H1 (cell line): Measurements from ENCODE around the gene STIMATE. TPM values are rescaled to one million over a fixed set of nuclear protein-coding genes. Genes with fewer than 3 reads are reported as not detected.

Experiments used
- CTCF ChIA-PET: fragments of 300-600 bp; sonication (Branson Sonifier 250); formaldehyde crosslinking; loops from one replicate; lab custom pipeline; 2021; ENCODE audit not compliant: partially characterized antibody; lab: Charles Lee
- POLR2A ChIA-PET: fragments of 300-600 bp; sonication (Branson Sonifier 250); formaldehyde crosslinking; loops from one replicate; lab custom pipeline; 2021; ENCODE audit warnings: inconsistent platforms; ENCODE audit not compliant: partially characterized antibody; lab: Charles Lee
- DNase-seq, 2 experiments: peaks; one replicate each; pipeline versions ENCODE4 v3.0.0 to v3.0.0-alpha.2; 2010 to 2022; ENCODE audit warnings: low spot score in 2 of 2, low read depth in 1 of 2, mixed read lengths in 1 of 2
- FAIRE-seq: peaks from 2 replicates; lab custom pipeline; 2011; peaks lifted over from hg19 to GRCh38; lab: Jason Lieb, UNC
- H2AFZ ChIP-seq: 2 replicates; pipeline ENCODE4 v1.8.1; 2012; ENCODE audit warnings: low read length, inconsistent platforms
- H2AK5ac ChIP-seq: 2 replicates; pipeline ENCODE4 v1.6.1; 2013; ENCODE audit warnings: low read depth, low read length
- H2BK120ac ChIP-seq: replicated peaks from 2 replicates; pipeline ENCODE3; 2013; ENCODE audit warnings: low read depth, low read length, inconsistent platforms
- H2BK12ac ChIP-seq: 2 replicates; pipeline ENCODE4 v1.6.1; 2013; ENCODE audit warnings: low read depth, low read length
- H2BK15ac ChIP-seq: 2 replicates; pipeline ENCODE4 v1.6.1; 2013; ENCODE audit warnings: low read length
- H2BK20ac ChIP-seq: 2 replicates; pipeline ENCODE4 v1.6.1; 2013; ENCODE audit warnings: low read length
- H2BK5ac ChIP-seq: 2 replicates; pipeline ENCODE4 v1.6.1; 2013; ENCODE audit warnings: low read depth, low read length
- H3K14ac ChIP-seq: 2 replicates; pipeline ENCODE4 v1.6.1; 2013; ENCODE audit warnings: inconsistent platforms; ENCODE audit not compliant: insufficient read length
- H3K18ac ChIP-seq: 2 replicates; pipeline ENCODE4 v1.6.1; 2013; ENCODE audit warnings: low read length; ENCODE audit errors: extremely low read depth
- H3K23ac ChIP-seq: 2 replicates; pipeline ENCODE4 v1.6.1; 2013; ENCODE audit warnings: inconsistent platforms; ENCODE audit not compliant: insufficient read length
- H3K23me2 ChIP-seq: 2 replicates; pipeline ENCODE4 v1.6.1; 2013; ENCODE audit warnings: low read depth, low read length
- H3K27ac ChIP-seq: 2 replicates; pipeline ENCODE4 v1.6.1; 2011; ENCODE audit warnings: low read depth, low read length, inconsistent platforms
- H3K27me3 ChIP-seq, 4 experiments: replicated peaks in 1 of 4; 1 replicate in 1 of 4; 2 replicates in 3 of 4; pipeline versions ENCODE4 v1.6.1 to v1.8.1; 2011 to 2013; ENCODE audit warnings: low read length in 3 of 4, mild to moderate bottlenecking in 3 of 4, inconsistent platforms in 2 of 4, mixed read lengths in 2 of 4, moderate library complexity in 1 of 4; ENCODE audit not compliant: control insufficient read depth in 3 of 4, insufficient read depth in 3 of 4; ENCODE audit errors: extremely low read depth in 1 of 4
- H3K36me3 ChIP-seq, 4 experiments: 2 replicates each; pipeline versions ENCODE4 v1.6.1 to v1.8.1; 2011 to 2013; ENCODE audit warnings: mild to moderate bottlenecking in 4 of 4, low read length in 3 of 4, moderate library complexity in 2 of 4, control low read depth in 1 of 4, inconsistent platforms in 1 of 4; ENCODE audit not compliant: insufficient read depth in 4 of 4, control insufficient read depth in 2 of 4
- H3K4ac ChIP-seq: replicated peaks from 2 replicates; pipeline ENCODE3; 2013; ENCODE audit warnings: low read length, low read depth, mixed read lengths, inconsistent platforms; ENCODE audit not compliant: insufficient read length
- H3K4me1 ChIP-seq, 4 experiments: replicated peaks in 1 of 4; 1 replicate in 1 of 4; 2 replicates in 3 of 4; pipeline versions ENCODE4 v1.6.1 to v1.8.1; 2011 to 2013; ENCODE audit warnings: low read length in 3 of 4, inconsistent platforms in 2 of 4, mixed read lengths in 1 of 4; ENCODE audit not compliant: insufficient read depth in 4 of 4, control insufficient read depth in 3 of 4
- H3K4me2 ChIP-seq, 2 experiments: 2 replicates each; pipeline versions ENCODE4 v1.6.1 to v1.8.1; 2011 to 2013; ENCODE audit warnings: low read depth in 2 of 2, low read length in 2 of 2, control low read depth in 1 of 2, inconsistent platforms in 1 of 2, mild to moderate bottlenecking in 1 of 2; ENCODE audit not compliant: insufficient read depth in 1 of 2
- H3K4me3 ChIP-seq, 4 experiments: fragments of 200-600, 300-600 bp in 1 of 4; sonication (generic), shearing (Covaris generic), sonication (Bioruptor Twin) in 1 of 4; 2 replicates each; pipeline versions ENCODE4 v1.5.1 to v1.8.1; 2011 to 2016; ENCODE audit warnings: low read length in 4 of 4, low read depth in 3 of 4, control low read depth in 2 of 4, inconsistent platforms in 2 of 4, mild to moderate bottlenecking in 2 of 4, mixed read lengths in 1 of 4, moderate library complexity in 1 of 4; ENCODE audit not compliant: insufficient read depth in 2 of 4; ENCODE audit errors: extremely low read depth in 1 of 4
- H3K56ac ChIP-seq: replicated peaks from 2 replicates; pipeline ENCODE3; 2013; ENCODE audit warnings: low read depth, mild to moderate bottlenecking, mixed read lengths, low read length, inconsistent platforms; ENCODE audit not compliant: insufficient read length
- H3K79me1 ChIP-seq: 2 replicates; pipeline ENCODE4 v1.6.1; 2013; ENCODE audit warnings: low read depth, low read length, control low read depth
- H3K79me2 ChIP-seq, 2 experiments: 2 replicates each; pipeline versions ENCODE4 v1.6.1 to v1.8.1; 2012 to 2013; ENCODE audit warnings: low read length in 2 of 2, mild to moderate bottlenecking in 2 of 2, inconsistent platforms in 1 of 2; ENCODE audit not compliant: insufficient read depth in 2 of 2, control insufficient read depth in 1 of 2
- H3K9ac ChIP-seq, 4 experiments: replicated peaks in 1 of 4; 1 replicate in 1 of 4; 2 replicates in 3 of 4; pipeline versions ENCODE4 v1.6.1 to v1.8.1; 2011 to 2013; ENCODE audit warnings: low read depth in 3 of 4, low read length in 3 of 4, control low read depth in 2 of 4, mild to moderate bottlenecking in 2 of 4, moderate library complexity in 2 of 4, inconsistent platforms in 1 of 4; ENCODE audit errors: extremely low read depth in 1 of 4
- H3K9me3 ChIP-seq, 2 experiments: 2 replicates each; pipeline versions ENCODE4 v1.6.1 to v1.8.1; 2012 to 2013; ENCODE audit warnings: mild to moderate bottlenecking in 2 of 2, moderate library complexity in 2 of 2, control low read depth in 1 of 2, inconsistent platforms in 1 of 2, low read depth in 1 of 2, low read length in 1 of 2, mixed read lengths in 1 of 2; ENCODE audit not compliant: insufficient read depth in 2 of 2
- H4K20me1 ChIP-seq, 2 experiments: replicated peaks in 1 of 2; 2 replicates each; pipeline versions ENCODE3 to v1.8.1; 2011 to 2013; ENCODE audit warnings: inconsistent platforms in 2 of 2, low read length in 2 of 2, mild to moderate bottlenecking in 1 of 2; ENCODE audit not compliant: insufficient read depth in 2 of 2, control insufficient read depth in 1 of 2
- H4K5ac ChIP-seq: 2 replicates; pipeline ENCODE4 v1.6.1; 2013; ENCODE audit warnings: low read length, low read depth, mixed read lengths, inconsistent platforms; ENCODE audit not compliant: insufficient read length
- H4K8ac ChIP-seq: 2 replicates; pipeline ENCODE4 v1.8.0; 2013; ENCODE audit warnings: mild to moderate bottlenecking, moderate library complexity, low read length, inconsistent platforms; ENCODE audit not compliant: insufficient read depth; ENCODE audit errors: extremely low read depth
- H4K91ac ChIP-seq: replicated peaks from 2 replicates; pipeline ENCODE3; 2013; ENCODE audit warnings: low read length, mixed read lengths, inconsistent platforms; ENCODE audit not compliant: insufficient read length
- CTBP2 ChIP-seq: IDR thresholded peaks from 2 replicates; pipeline ENCODE4 v1.7.0; 2011; ENCODE audit warnings: borderline replicate concordance, mild to moderate bottlenecking, moderate library complexity, mixed read lengths, low read length; ENCODE audit not compliant: insufficient read depth, insufficient read length
- NANOG ChIP-seq: IDR thresholded peaks from 2 replicates; pipeline ENCODE4 v1.6.1; 2011; ENCODE audit warnings: low read length, low read depth, mild to moderate bottlenecking, inconsistent platforms; ENCODE audit not compliant: insufficient read depth, poor library complexity, severe bottlenecking
- NRF1 ChIP-seq: IDR thresholded peaks from 2 replicates; pipeline ENCODE4 v1.6.1; 2011; ENCODE audit warnings: mild to moderate bottlenecking, low read depth, low read length, improper control_type of control experiment
- SP4 ChIP-seq: IDR thresholded peaks from 2 replicates; pipeline ENCODE4 v1.6.1; 2012; ENCODE audit warnings: low read length, inconsistent platforms
- WGBS, 2 experiments: shearing (Covaris generic) in 1 of 2; methylation state at CpG; one replicate each; pipeline versions ENCODE4 v1.1.6 to v1.1.7; 2013 to 2015; ENCODE audit warnings: low lambda C conversion rate in 2 of 2, mixed read lengths in 2 of 2, inconsistent platforms in 1 of 2, low coverage in 1 of 2, missing lambda C conversion rate in 1 of 2; ENCODE audit not compliant: insufficient replicate concordance in 2 of 2, insufficient coverage in 1 of 2, insufficient read length in 1 of 2; ENCODE audit errors: extremely low coverage in 1 of 2, missing lambda C conversion rate in 1 of 2; 5-methylcytosine and 5-hydroxymethylcytosine counted together
- polyA plus RNA-seq, 7 experiments: library from polyadenylated mRNA; depleted of rRNA in 3 of 7; stranded (reverse) in 5 of 7; unstranded in 2 of 7; fragments of >200 nt in 5 of 7; fragments of 200-250 nt in 2 of 7; gene quantifications; 1 replicate in 5 of 7; 2 replicates in 1 of 7; 4 replicates in 1 of 7; pipeline versions ENCODE4 v1.2.1 to v1.2.3, GENCODE V29; 2011 to 2013; ENCODE audit warnings: missing spikeins in 2 of 7, mixed read lengths in 2 of 7
- total RNA-seq: library from RNA; stranded (reverse); fragmentation: NEBNext Ultra II Directional; extraction: Animal tissue kit (Norgen Biotek cat#: 25700); gene quantifications from 2 replicates; pipeline ENCODE4 v1.2.1, GENCODE V29; 2021
- TF ChIP-seq, protein P1 (sequence below), 3 experiments: IDR thresholded peaks; 1 replicate in 2 of 3; 2 replicates in 1 of 3; pipeline versions ENCODE4 v1.5.1 to v1.6.1; 2011; ENCODE audit warnings: low read length in 3 of 3, mild to moderate bottlenecking in 3 of 3, inconsistent platforms in 2 of 3, low read depth in 1 of 3, moderate library complexity in 1 of 3; ENCODE audit not compliant: insufficient read depth in 1 of 3; ENCODE audit errors: control extremely low read depth in 1 of 3

Gene STIMATE
- total and polyA plus RNA-seq, 2 of the 8 experiments (the other 6 are each of a cell fraction or from before 2014, with no cell fraction given) = 17.5 to 22.1 TPM

- no peak within 1 kb of the TSS for H2BK20ac ChIP-seq
- no peaks in the 10 kb centered on the region for H4K20me1 ChIP-seq
- ChIA-PET CTCF (interaction anchor here (0.8 to 6.9 kb wide), 6 partner anchors 8 to 51 kb away, joined by 3 to 86 read pairs (median 9); no protein-coding TSS in a partner anchor), POLR2A (interaction anchor here (2.3 kb wide), 1 partner anchor 24 kb away, joined by 8 read pairs; the partner anchor contains the start of gene NEK4)
- H3K4me2 ChIP-seq = no peak within 1 kb of the TSS
- no peak for TF ChIP-seq NANOG
- TF ChIP-seq SP4 = no peak
- no peak for TF ChIP-seq NRF1
- no peak for TF ChIP-seq CTBP2
- TF ChIP-seq, protein P1, sequence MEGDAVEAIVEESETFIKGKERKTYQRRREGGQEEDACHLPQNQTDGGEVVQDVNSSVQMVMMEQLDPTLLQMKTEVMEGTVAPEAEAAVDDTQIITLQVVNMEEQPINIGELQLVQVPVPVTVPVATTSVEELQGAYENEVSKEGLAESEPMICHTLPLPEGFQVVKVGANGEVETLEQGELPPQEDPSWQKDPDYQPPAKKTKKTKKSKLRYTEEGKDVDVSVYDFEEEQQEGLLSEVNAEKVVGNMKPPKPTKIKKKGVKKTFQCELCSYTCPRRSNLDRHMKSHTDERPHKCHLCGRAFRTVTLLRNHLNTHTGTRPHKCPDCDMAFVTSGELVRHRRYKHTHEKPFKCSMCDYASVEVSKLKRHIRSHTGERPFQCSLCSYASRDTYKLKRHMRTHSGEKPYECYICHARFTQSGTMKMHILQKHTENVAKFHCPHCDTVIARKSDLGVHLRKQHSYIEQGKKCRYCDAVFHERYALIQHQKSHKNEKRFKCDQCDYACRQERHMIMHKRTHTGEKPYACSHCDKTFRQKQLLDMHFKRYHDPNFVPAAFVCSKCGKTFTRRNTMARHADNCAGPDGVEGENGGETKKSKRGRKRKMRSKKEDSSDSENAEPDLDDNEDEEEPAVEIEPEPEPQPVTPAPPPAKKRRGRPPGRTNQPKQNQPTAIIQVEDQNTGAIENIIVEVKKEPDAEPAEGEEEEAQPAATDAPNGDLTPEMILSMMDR (IDR thresholded peaks at IDR 0.05; ENCODE audit: control extremely low read depth in 1 of 3, insufficient read depth in 1 of 3, low read depth in 1 of 3, low read length in 3 of 3) = no peak
- H3K18ac ChIP-seq = no peak within 1 kb of the TSS
- no peak within 1 kb of the TSS for H3K9ac ChIP-seq
- H2AFZ ChIP-seq = no peak within 1 kb of the TSS
- H3K36me3 ChIP-seq = no peaks in the 10 kb centered on the region
- no peak within 1 kb of the TSS for H2BK12ac ChIP-seq
- FAIRE-seq (no peak), DNase-seq (no peak)
- H2BK5ac ChIP-seq = no peak within 1 kb of the TSS
- H3K23ac ChIP-seq = no peak within 1 kb of the TSS
- no peak within 1 kb of the TSS for H3K4me3 ChIP-seq
- no peak within 1 kb of the TSS for H3K56ac ChIP-seq
- no peaks in the 10 kb centered on the region for H3K4me1 ChIP-seq
- no peaks in the 10 kb centered on the region for H3K27me3 ChIP-seq
- H2BK15ac ChIP-seq = no peak within 1 kb of the TSS
- no peak within 1 kb of the TSS for H3K14ac ChIP-seq
- H4K91ac ChIP-seq = no peak within 1 kb of the TSS
- H4K8ac ChIP-seq = no peak within 1 kb of the TSS
- H2BK120ac ChIP-seq = no peak within 1 kb of the TSS
- no peaks in the 10 kb centered on the region for H3K79me2 ChIP-seq
- no peaks in the 10 kb centered on the region for H3K79me1 ChIP-seq
- no peaks in the 10 kb centered on the region for H3K9me3 ChIP-seq
- no peak within 1 kb of the TSS for H4K5ac ChIP-seq
- no peaks in the 10 kb centered on the region for H3K23me2 ChIP-seq
- H2AK5ac ChIP-seq = no peak within 1 kb of the TSS
- H3K27ac ChIP-seq = no peak within 1 kb of the TSS
- WGBS, 2 experiments = 87% methylated on average over 10 of the region's 10 CpGs; no CpG with 5 or more reads in 1 of the 2 experiments
- H3K4ac ChIP-seq = no peak within 1 kb of the TSS
Observed at GRCh38 chr3:52794612-52795099, 102.7 kb downstream of the STIMATE start, which contains the start of gene ITIH3. ITIH3 (plus strand) TSS chr3:52794796; CDS start chr3:52794804, 8 bp downstream.
